ENCODE data around the gene CRK.

Gene CRK

GRCh38 chr17:1455797-1456599 is at the start of gene CRK:
Gene CRK, minus strand, starts transcription at chr17:1456232. Its CDS starts 115 bp downstream, at chr17:1456117.
- peak; percentile 99 for DNase-seq (ENCODE audit: low spot score)

GRCh38 chr17:1505586-1505985 is 49.6 kb upstream of the CRK start:
- DNase-seq (ENCODE audit: low spot score) = no peak

- DNase-seq (ENCODE audit: low spot score) = no peak
Observed at GRCh38 chr17:1504866-1505265, 48.8 kb upstream of the CRK start.

- DNase-seq (ENCODE audit: low spot score) = no peak
Observed at GRCh38 chr17:1503699-1504098, 47.7 kb upstream of the CRK start.

DNA sequence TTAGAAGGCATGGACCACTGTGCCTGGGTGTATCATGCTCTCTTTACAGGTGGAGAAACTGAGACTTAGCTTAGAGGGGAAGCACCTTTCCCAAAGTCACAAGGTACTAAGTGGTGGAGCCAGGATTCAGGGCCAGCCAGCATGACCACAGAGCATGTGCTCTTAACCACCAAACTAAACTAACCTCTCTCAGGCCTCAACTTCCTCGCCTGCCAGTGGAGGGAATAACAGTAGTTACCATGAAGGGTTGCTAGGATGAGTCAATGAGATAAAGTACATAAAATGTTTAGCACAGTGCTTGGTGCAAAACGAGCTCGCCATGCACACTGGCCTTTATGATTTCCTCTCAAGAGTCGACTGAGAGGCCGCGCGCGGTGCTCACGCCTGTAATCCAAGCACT is 42.8 kb upstream of the CRK start:
- DNase-seq (ENCODE audit: low spot score) = no peak

GRCh38 chr17:1498233-1498632 is 42.2 kb upstream of the CRK start:
- DNase-seq (ENCODE audit: low spot score) = no peak

DNA sequence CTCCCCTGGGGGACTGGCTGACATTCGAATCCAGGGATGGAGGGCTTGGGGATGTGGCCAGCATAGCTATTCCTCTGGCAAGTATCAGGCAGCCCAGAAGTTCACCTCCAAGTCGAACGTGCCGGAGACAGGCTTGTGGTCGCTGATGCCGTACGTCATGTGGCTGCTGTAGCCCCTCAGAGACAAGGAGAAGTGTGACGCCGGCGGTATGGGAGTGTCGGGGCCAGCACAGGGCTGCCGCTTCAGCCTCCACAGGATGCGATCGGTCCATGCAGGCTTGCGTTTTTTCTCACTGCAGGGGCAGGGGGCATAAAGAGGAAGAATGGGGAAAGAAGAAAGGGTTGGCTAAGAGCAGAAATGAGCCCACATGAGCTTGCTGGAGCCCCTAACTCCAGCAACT is 41.8 kb upstream of the CRK start:
- DNase-seq (ENCODE audit: low spot score) = no peak

- no peak for DNase-seq (ENCODE audit: low spot score)
Observed at GRCh38 chr17:1496869-1497268, 40.8 kb upstream of the CRK start.

GRCh38 chr17:1495265-1495989 is 39.4 kb upstream of the CRK start:
- no peak for DNase-seq (ENCODE audit: low spot score)

GRCh38 chr17:1494736-1495253 is 38.8 kb upstream of the CRK start:
- DNase-seq (ENCODE audit: low spot score) = no peak

DNA sequence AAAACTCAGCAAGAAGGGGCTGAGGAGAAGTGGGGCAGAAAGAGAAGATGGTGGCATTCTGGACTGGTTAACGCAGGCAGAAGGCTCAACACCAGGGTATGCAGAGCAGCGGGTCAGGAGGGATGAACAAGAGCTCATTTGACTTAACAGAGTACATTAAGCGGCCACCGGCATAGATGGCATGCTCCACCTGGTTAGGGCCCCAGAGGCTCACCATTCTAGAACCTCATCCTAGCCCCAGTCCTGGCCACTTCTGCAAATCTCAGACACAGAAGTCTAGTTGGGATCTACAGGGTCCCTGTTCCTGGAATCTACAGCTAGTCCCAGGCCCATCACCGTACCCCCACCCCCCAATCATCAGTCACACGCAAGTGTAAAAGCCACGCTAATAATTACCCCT is 38.2 kb upstream of the CRK start:
- no peak for DNase-seq (ENCODE audit: low spot score)

DNA sequence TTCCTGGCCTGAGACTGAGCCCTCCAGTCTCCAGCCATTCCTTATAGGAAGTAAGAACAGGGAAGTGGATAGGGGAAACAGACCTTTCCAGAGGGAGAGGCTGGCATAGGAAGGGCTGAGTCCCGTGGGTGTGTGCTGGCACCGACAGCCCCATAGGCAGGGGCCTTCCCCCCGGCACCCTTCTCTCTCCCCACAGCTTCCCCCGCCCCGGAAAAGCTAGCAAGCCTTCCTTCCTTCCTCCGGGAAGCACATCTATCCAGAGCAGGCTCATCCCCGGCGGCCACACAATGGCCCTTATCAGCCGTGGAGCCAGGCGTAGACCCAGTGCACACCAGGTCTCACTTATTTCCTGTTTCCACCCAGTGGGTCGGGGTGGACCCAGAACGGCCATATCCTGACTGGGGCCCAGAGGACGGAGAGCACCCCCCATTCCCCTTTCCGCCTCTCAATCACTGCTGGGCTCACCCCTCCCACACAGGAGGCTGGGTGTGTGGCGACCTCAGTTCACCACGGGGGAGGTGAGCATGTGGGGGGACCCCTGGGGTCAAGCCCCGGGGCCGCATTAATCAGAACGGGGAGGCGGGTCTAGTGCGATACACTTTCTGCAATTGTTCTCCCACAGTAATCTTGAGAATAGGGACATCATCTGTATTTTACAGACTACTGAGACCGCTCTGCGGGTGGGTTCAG is 37.4 kb upstream of the CRK start:
- no peak for DNase-seq (ENCODE audit: low spot score)

DNA sequence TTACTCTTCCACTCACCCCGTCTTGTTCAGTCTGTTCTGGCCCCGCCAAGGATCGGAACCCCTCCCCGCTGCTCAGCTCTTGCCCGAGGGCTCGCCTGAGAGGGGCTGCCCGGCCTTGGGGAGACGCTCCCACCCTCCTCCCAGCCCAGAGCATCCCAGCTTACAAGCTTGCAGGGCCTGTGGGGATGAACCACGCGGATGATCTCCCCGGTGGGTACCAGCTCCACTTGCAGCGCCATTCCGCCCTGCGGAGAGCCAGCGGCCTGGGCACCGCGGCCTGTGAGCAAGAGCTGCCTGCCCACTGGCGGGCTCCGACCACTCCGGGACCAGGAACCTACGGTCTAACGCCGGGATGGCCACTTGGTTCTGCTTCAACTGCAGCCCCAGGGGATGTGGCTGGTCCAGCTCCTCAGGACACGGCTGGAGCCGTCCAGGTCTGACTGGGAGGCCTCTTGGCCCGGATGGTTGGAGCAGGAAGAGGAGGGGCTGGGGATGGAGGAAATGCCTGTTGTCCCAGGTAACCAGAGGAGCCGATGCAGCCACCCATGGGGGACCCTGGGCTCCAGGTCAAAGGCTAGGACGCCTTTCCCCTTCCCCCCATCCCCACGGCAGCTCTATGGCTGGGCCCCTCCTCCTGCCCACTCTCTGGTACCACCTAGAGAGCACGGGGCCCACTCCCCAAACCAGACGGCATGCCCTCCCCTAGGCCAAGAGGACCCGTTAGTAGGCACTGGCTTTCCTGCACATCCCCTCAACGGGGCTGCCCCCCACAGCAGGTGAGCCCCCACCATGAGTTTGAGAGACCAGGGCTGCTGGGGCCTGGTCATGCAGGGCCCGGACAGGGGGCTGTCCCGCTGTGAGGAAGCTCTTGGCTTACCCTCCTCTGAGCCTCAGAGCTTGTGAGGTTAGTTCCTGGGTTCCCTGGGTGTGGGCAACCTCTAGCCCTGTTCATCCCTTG is 36.5 kb upstream of the CRK start, which contains the start of gene MYO1C:
Gene MYO1C (minus strand): TSS at position 438 of the 958 bp plus-strand sequence. CDS start 199 bp downstream, at position 239.
- no peak for DNase-seq (ENCODE audit: low spot score)

DNA sequence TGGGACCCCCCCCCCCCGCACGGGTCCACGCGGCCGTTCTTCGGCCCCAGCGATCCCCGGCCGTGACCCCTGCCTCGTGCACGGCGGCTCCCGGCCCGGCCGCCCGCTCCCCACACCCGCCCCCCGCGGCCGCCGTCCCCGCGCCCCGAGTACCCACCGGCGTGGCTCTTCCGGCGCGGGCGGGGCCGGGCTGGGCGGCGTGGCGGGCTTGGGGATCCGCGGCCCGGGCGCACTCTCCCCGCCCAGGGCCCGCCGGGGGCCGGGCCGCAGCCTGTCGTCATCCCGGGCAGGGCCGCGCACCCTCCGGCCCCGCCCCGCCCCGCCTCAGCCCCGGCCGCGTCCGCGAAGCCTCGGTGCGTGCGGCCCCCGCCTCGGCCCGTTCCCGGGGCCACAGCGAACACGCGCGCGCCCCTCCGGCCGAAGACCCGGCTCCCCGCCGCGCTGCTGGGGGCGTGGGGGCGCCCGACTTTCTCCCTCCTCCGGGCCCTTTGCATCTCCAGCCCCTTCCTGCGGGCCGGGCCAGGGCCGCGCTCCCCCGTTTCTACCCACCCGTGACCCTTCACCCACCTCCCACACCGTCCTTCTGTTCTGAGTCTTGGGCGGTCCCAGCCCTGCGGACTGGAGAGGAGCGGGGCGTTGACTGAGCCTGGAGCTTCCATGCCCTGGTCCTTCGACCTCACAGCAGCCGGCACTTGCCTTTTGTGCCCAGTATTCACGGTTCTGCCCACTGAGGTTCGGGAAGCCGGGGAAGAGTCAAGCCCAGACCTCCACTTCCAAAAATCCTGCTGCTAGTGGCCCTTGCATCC is 35.6 kb upstream of the CRK start:
- no peak for DNase-seq (ENCODE audit: low spot score)

- no peak for DNase-seq (ENCODE audit: low spot score)
Observed at GRCh38 chr17:1490643-1491442, 34.8 kb upstream of the CRK start.

DNA sequence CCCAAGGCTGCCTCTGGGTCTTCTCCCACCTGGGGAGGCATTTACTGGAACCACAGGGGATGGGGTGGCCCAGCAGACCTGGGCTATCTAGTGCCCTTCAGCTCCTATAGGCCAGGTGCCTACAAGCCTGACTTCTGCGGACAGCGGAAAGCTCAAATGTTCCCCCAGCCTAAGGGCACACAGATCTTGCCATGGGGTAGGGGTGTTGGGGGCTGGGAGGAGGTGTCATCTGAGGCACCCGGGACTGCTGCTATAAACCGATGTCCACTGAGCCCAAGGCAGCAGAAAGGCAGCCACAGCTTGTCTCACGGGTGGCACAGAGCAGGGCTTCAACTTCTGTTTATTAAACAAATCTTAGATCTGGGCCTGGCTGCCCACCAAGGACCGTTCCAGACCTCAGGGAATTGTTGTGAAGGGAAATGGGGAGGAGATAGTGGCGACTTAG is 32.8 kb upstream of the CRK start:
- DNase-seq (ENCODE audit: low spot score) = no peak

GRCh38 chr17:1487939-1488825 is 32.1 kb upstream of the CRK start:
- peak; percentile 91 for DNase-seq (ENCODE audit: low spot score)

Measured in left forelimb (tissue), 1 donor.